ENCODE data around the gene UTP20. TPM values are rescaled to one million over a fixed set of nuclear protein-coding genes. Genes with fewer than 3 reads are reported as not detected.

UTP20 gene
- total and polyA plus RNA-seq, 2 of the 4 experiments (the other 2 are of a cell fraction), result 6.8 to 22.0 TPM

DNA sequence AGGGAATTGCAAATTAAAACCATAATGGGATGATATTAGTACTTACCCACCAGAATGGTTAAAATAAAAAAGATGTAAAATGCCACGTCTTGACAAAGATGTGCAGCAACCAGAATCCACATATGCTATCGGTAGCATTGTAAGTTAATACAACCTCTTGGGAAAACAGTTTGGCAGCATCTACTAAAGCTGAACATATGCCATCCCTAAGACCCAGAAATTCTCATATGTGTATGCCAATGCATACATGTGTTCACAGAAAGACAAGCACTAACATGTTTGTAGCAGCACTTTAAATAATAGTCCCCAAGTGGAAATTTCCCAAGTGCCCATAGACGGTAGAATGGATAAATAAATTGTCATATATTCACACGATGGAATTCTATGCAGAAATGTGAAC, 41.6 kb upstream of the UTP20 start:
- no peak overlapping the region for H3K23ac ChIP-seq (ENCODE audit: low read depth, low read length)
- H2BK20ac ChIP-seq (ENCODE audit: low read depth, low read length), result no peak overlapping the region
- no peak overlapping the region for H4K5ac ChIP-seq (ENCODE audit: low read depth, low read length)
- BruUV-seq (replicated peaks), result no TSS peak
- CTCF ChIA-PET, result no interaction called here
- no peak overlapping the region for H2BK120ac ChIP-seq (ENCODE audit: low read depth, low read length)
- H4K8ac ChIP-seq (ENCODE audit: low read depth in 2 of 2, low read length in 2 of 2), result no peak overlapping the region
- no peaks in the 10 kb centered on the region for H3K4me1 ChIP-seq (ENCODE audit: control insufficient read depth, insufficient read depth, low read length)
- H2BK15ac ChIP-seq (ENCODE audit: low read depth, low read length), result no peak overlapping the region
- no peak overlapping the region for H2AK5ac ChIP-seq (ENCODE audit: low read depth, low read length)
- peaks cover 3% of the 10 kb centered on the region; the same call in 1 of the 2 replicates for H3K9me3 ChIP-seq (ENCODE audit: control insufficient read depth, insufficient read depth, low read length)
- no peak overlapping the region for H3K4ac ChIP-seq (ENCODE audit: low read depth, low read length)
- no peaks in the 10 kb centered on the region for H3K9me1 ChIP-seq (ENCODE audit: insufficient read depth, low read length)
- no peak overlapping the region for H2BK5ac ChIP-seq (ENCODE audit: low read depth, low read length, poor library complexity, severe bottlenecking)
- H3K4me2 ChIP-seq (ENCODE audit: low read depth, low read length), result no peak overlapping the region
- no peak overlapping the region for H3K4me3 ChIP-seq (ENCODE audit: insufficient read depth, low read depth, low read length)
- no peaks in the 10 kb centered on the region for H3K79me1 ChIP-seq (ENCODE audit: low read depth in 1 of 2, low read length in 2 of 2)
- no peak overlapping the region for H4K91ac ChIP-seq (ENCODE audit: insufficient read depth, low read depth, low read length)
- no peak overlapping the region for H3K18ac ChIP-seq (ENCODE audit: low read depth, low read length)
- H3K27ac ChIP-seq (ENCODE audit: insufficient read depth, low read length), result no peak overlapping the region
- H2AFZ ChIP-seq (replicated peaks; ENCODE audit: low read length, poor library complexity), result no peak overlapping the region
- dilution Hi-C loops (cut with HindIII; ENCODE audit: low sequenced_read_pairs, unreplicated experiment) (no loop called here), in situ Hi-C loops (cut with MboI; ENCODE audit: low sequenced_read_pairs) (no loop called here), intact Hi-C loops (cut with micrococcal nuclease) (no loop called here)
- H3K56ac ChIP-seq (ENCODE audit: extremely low read depth, insufficient read depth, low read length), result no peak overlapping the region
- TF ChIP-seq NFE2L2 (IDR thresholded peaks at IDR 0.05; ENCODE audit: low read depth, low read length) (no peak), RAD21 (IDR thresholded peaks at IDR 0.05; ENCODE audit: low read length) (no peak), FOS (IDR thresholded peaks at IDR 0.05; ENCODE audit: low read depth, low read length) (no peak), RCOR1 (IDR thresholded peaks at IDR 0.05; ENCODE audit: insufficient replicate concordance, low read length) (no peak), MXI1 (IDR thresholded peaks at IDR 0.05; ENCODE audit: borderline replicate concordance, low read depth, low read length) (no peak), MAFK (IDR thresholded peaks at IDR 0.05; ENCODE audit: low read depth, low read length) (no peak)
- TF ChIP-seq, protein P1, sequence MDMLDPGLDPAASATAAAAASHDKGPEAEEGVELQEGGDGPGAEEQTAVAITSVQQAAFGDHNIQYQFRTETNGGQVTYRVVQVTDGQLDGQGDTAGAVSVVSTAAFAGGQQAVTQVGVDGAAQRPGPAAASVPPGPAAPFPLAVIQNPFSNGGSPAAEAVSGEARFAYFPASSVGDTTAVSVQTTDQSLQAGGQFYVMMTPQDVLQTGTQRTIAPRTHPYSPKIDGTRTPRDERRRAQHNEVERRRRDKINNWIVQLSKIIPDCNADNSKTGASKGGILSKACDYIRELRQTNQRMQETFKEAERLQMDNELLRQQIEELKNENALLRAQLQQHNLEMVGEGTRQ (IDR thresholded peaks at IDR 0.05; ENCODE audit: low read depth, low read length), result no peak
- POLR2A ChIA-PET (ENCODE audit: unreplicated experiment), result no interaction called here
- no peak overlapping the region for H3K14ac ChIP-seq (replicated peaks; ENCODE audit: low read depth, low read length)
- DNase-seq (no peak), ATAC-seq (ENCODE audit: low read depth) (no peak)
- WGBS, 2 experiments (ENCODE audit: extremely low coverage in 2 of 2, insufficient read length in 1 of 2), result 86% methylated on average over 1 of the region's 4 CpGs; no CpG with 5 or more reads in 1 of the 2 experiments
- no peak overlapping the region for H2AK9ac ChIP-seq (replicated peaks; ENCODE audit: low read depth, low read length, poor library complexity)
- H3K36me3 ChIP-seq (ENCODE audit: control insufficient read depth, insufficient read depth, low read length), result no peaks in the 10 kb centered on the region
- no peak overlapping the region for H3K9ac ChIP-seq (ENCODE audit: low read depth, low read length)
- H4K20me1 ChIP-seq (ENCODE audit: insufficient read depth, low read length), result no peaks in the 10 kb centered on the region
- H3K27me3 ChIP-seq (ENCODE audit: control insufficient read depth, insufficient read depth, low read length), result no peaks in the 10 kb centered on the region

Data from IMR-90 (cell line).